K562 (cell line): ENCODE data around the gene SMOC2.

Experiments used
- ATF1 ChIP-seq, 2 experiments: fragments of 450-650 bp in 1 of 2; IDR thresholded peaks; 2 replicates each; pipeline ENCODE4 v1.6.1; 2016; ENCODE audit warnings: missing compliant biosample characterization in 1 of 2, missing genetic modification characterization in 1 of 2
- CREB1 ChIP-seq, 2 experiments: sonication (generic) in 1 of 2; formaldehyde crosslinking in 1 of 2; IDR thresholded peaks; 2 replicates each; pipeline versions ENCODE4 v1.6.1 to v1.8.0; 2012 to 2022; ENCODE audit warnings: inconsistent platforms in 1 of 2, mild to moderate bottlenecking in 1 of 2, missing genetic modification reagents in 1 of 2, moderate library complexity in 1 of 2
- CREM ChIP-seq: IDR thresholded peaks from 2 replicates; pipeline ENCODE4 v1.6.1; 2014; ENCODE audit warnings: antibody characterized with exemption, low read depth
- HDAC3 ChIP-seq: fragments of 450-650 bp; IDR thresholded peaks from 2 replicates; pipeline ENCODE4 v1.6.1; 2018; ENCODE audit warnings: borderline replicate concordance, mild to moderate bottlenecking, moderate library complexity; ENCODE audit not compliant: partially characterized antibody
- NFRKB ChIP-seq: fragments of 450-650 bp; IDR thresholded peaks from 2 replicates; pipeline ENCODE4 v1.6.1; 2016; ENCODE audit warnings: low read depth
- PHF20 ChIP-seq: fragments of 450-650 bp; IDR thresholded peaks from 2 replicates; pipeline ENCODE4 v1.6.1; 2018; ENCODE audit not compliant: partially characterized antibody
- POLR2AphosphoS5 ChIP-seq: IDR thresholded peaks from 2 replicates; pipeline ENCODE4 v1.6.1; 2011; ENCODE audit warnings: mild to moderate bottlenecking, low read depth, low read length, moderate library complexity; ENCODE audit not compliant: control insufficient read depth, insufficient read depth
- RAD21 ChIP-seq, 2 experiments: fragments of 250-450 bp in 1 of 2; fragments of 450-650 bp in 1 of 2; sonication (Bioruptor Pico) in 1 of 2; formaldehyde crosslinking in 1 of 2; IDR thresholded peaks in 1 of 2; conservative IDR thresholded peaks in 1 of 2; 2 replicates each; pipeline versions ENCODE4 v1.4.0 to v1.8.0; 2020 to 2022; ENCODE audit warnings: mild to moderate bottlenecking in 2 of 2, moderate library complexity in 1 of 2
- TF ChIP-seq, protein P1 (sequence below), 3 experiments: IDR thresholded peaks in 2 of 3; conservative IDR thresholded peaks in 1 of 3; 2 replicates each; pipeline ENCODE4 v1.5.1; 2011 to 2012; ENCODE audit warnings: low read length in 3 of 3, mild to moderate bottlenecking in 3 of 3, control low read depth in 2 of 3, improper control_type of control experiment in 1 of 3, inconsistent platforms in 1 of 3, low read depth in 1 of 3, mixed read lengths in 1 of 3, moderate library complexity in 1 of 3; ENCODE audit not compliant: insufficient read depth in 2 of 3

DNA sequence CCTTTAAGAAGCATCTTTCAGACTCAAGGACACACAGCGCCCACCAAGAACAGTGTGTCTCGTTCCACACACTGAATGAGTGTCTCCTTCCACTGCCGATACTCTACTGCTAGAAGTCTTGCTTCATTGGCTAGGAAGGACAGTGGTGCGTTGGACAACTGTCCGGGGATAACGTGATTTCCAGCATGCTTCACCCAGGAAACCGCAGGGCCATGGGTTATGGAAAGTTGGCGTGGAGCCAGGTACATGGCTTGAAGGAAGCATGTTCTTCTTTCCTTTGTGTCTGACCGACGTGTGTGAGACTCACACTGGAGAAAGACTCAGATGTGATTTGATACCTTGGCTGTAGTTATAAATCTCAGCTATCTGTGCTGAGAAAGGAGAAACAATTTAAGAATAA is 73.2 kb downstream of the SMOC2 start:
- TF ChIP-seq HDAC3 = no peak
- TF ChIP-seq CREM = no peak
- no peak for TF ChIP-seq CREB1 (IDR thresholded peaks at IDR 0.05)
- TF ChIP-seq CREB1 (CRISPR knock-in tag; IDR thresholded peaks at IDR 0.05) = no peak
- no peak for TF ChIP-seq PHF20
- TF ChIP-seq NFRKB = no peak
- TF ChIP-seq, protein P1, sequence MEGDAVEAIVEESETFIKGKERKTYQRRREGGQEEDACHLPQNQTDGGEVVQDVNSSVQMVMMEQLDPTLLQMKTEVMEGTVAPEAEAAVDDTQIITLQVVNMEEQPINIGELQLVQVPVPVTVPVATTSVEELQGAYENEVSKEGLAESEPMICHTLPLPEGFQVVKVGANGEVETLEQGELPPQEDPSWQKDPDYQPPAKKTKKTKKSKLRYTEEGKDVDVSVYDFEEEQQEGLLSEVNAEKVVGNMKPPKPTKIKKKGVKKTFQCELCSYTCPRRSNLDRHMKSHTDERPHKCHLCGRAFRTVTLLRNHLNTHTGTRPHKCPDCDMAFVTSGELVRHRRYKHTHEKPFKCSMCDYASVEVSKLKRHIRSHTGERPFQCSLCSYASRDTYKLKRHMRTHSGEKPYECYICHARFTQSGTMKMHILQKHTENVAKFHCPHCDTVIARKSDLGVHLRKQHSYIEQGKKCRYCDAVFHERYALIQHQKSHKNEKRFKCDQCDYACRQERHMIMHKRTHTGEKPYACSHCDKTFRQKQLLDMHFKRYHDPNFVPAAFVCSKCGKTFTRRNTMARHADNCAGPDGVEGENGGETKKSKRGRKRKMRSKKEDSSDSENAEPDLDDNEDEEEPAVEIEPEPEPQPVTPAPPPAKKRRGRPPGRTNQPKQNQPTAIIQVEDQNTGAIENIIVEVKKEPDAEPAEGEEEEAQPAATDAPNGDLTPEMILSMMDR (IDR thresholded peaks at IDR 0.05 in 2 of 3, conservative IDR thresholded peaks at IDR 0.05 in 1 of 3; ENCODE audit: insufficient read depth in 2 of 3, low read depth in 1 of 3, low read length in 3 of 3) = no peak
- no peak for TF ChIP-seq ATF1 (CRISPR knock-in tag; IDR thresholded peaks at IDR 0.05)
- TF ChIP-seq ATF1 (tag; IDR thresholded peaks at IDR 0.05) = no peak
- TF ChIP-seq RAD21 (CRISPR knock-in tag; conservative IDR thresholded peaks at IDR 0.05 in 1 of 2, IDR thresholded peaks at IDR 0.05 in 1 of 2) = no peak
- TF ChIP-seq POLR2AphosphoS5 = no peak
